ENCODE measurements around the gene ZFAND3. TPM values are rescaled to one million over a fixed set of nuclear protein-coding genes. Genes with fewer than 3 reads are reported as not detected.

ZFAND3 gene
- polyA plus RNA-seq, 1 of the 3 experiments (the other 2 are of a cell fraction): 16.7 TPM

- ChIA-PET CTCF (interaction anchor here (1.7 to 2.2 kb wide), 2 partner anchors 9 to 18 kb away, joined by 5 to 7 read pairs; no protein-coding TSS in a partner anchor), POLR2A (interaction anchor here (1.9 kb wide), 1 partner anchor 10 kb away, joined by 12 read pairs; the partner anchor contains the start of gene ZFAND3)
- no peak for DNase-seq
- Histone ChIP-seq H3K4me2 (no peak overlapping the region), H3K9me2 (no peaks in the 10 kb centered on the region), H2AFZ (ENCODE audit: low read depth) (no peak overlapping the region), H3K9ac (no peak overlapping the region), H3K27me3 (ENCODE audit: insufficient read depth) (no peaks in the 10 kb centered on the region), H4K20me1 (ENCODE audit: insufficient read depth) (no peaks in the 10 kb centered on the region), H3K9me3 (no peaks in the 10 kb centered on the region), H3K4me3 (ENCODE audit: low read depth in 2 of 2, low read length in 1 of 2) (no peak overlapping the region), H3F3A (replicated peaks; ENCODE audit: insufficient read depth) (no peaks in the 10 kb centered on the region), H3K4me1 (ENCODE audit: control insufficient read depth in 1 of 2, insufficient read depth in 2 of 2, low read depth in 1 of 2, low read length in 1 of 2) (peaks cover 0 to 14% of the 10 kb centered on the region in 2 experiments; a peak in 1 of 4 replicates), H3K36me3 (replicated peaks in 1 of 2; ENCODE audit: control insufficient read depth in 1 of 2, insufficient read depth in 2 of 2, low read length in 1 of 2) (no peaks in the 10 kb centered on the region), H3K79me2 (ENCODE audit: insufficient read depth) (no peaks in the 10 kb centered on the region), H3K27ac (ENCODE audit: low read depth in 2 of 2, low read length in 1 of 2) (no peak overlapping the region)
- 94% methylated on average over 2 of the region's 3 CpGs for WGBS (ENCODE audit: low lambda C conversion rate)
- TF ChIP-seq GABPA (IDR thresholded peaks at IDR 0.05; ENCODE audit: low read depth) (no peak), POLR2AphosphoS5 (IDR thresholded peaks at IDR 0.05; ENCODE audit: low read depth, low read length) (no peak), NFIC (IDR thresholded peaks at IDR 0.05; ENCODE audit: borderline replicate concordance) (no peak), RCOR1 (IDR thresholded peaks at IDR 0.05; ENCODE audit: low read length) (no peak), JUND (IDR thresholded peaks at IDR 0.05) (no peak), FOSL2 (IDR thresholded peaks at IDR 0.05; ENCODE audit: borderline replicate concordance, low read depth) (no peak), EZH2phosphoT487 (IDR thresholded peaks at IDR 0.05; ENCODE audit: borderline replicate concordance, low read depth) (no peak), RXRA (IDR thresholded peaks at IDR 0.05; ENCODE audit: borderline replicate concordance, low read depth) (no peak), ELF1 (IDR thresholded peaks at IDR 0.05) (no peak), USF1 (IDR thresholded peaks at IDR 0.05; ENCODE audit: borderline replicate concordance, low read depth) (no peak), MXI1 (IDR thresholded peaks at IDR 0.05; ENCODE audit: low read depth, low read length) (no peak)
These were observed 10.4 kb upstream of the ZFAND3 start for GRCh38 chr6:37809197-37809543.

GRCh38 chr6:37812841-37813240 lies 6.7 kb upstream of the ZFAND3 start:
- ChIA-PET CTCF (no interaction called here), POLR2A (no interaction called here)
- Histone ChIP-seq H3K4me1 (ENCODE audit: control insufficient read depth in 1 of 2, insufficient read depth in 2 of 2, low read depth in 1 of 2, low read length in 1 of 2) (peaks cover 6 to 9% of the 10 kb centered on the region in 2 experiments; a peak in 2 of 4 replicates), H3K79me2 (ENCODE audit: insufficient read depth) (no peaks in the 10 kb centered on the region), H3K36me3 (replicated peaks in 1 of 2; ENCODE audit: control insufficient read depth in 1 of 2, insufficient read depth in 2 of 2, low read length in 1 of 2) (no peaks in the 10 kb centered on the region), H2AFZ (ENCODE audit: low read depth) (no peak overlapping the region), H4K20me1 (ENCODE audit: insufficient read depth) (no peaks in the 10 kb centered on the region), H3K27me3 (ENCODE audit: insufficient read depth) (no peaks in the 10 kb centered on the region), H3K27ac (ENCODE audit: low read depth in 2 of 2, low read length in 1 of 2) (no peak overlapping the region), H3K9me2 (no peaks in the 10 kb centered on the region), H3K4me3 (ENCODE audit: low read depth in 2 of 2, low read length in 1 of 2) (no peak overlapping the region), H3F3A (replicated peaks; ENCODE audit: insufficient read depth) (no peaks in the 10 kb centered on the region), H3K9me3 (no peaks in the 10 kb centered on the region), H3K9ac (no peak overlapping the region), H3K4me2 (no peak overlapping the region)
- WGBS (ENCODE audit: low lambda C conversion rate): 50% methylated on average over 1 of the region's 1 CpG
- no peak for DNase-seq
- TF ChIP-seq REST (IDR thresholded peaks at IDR 0.05; ENCODE audit: low read depth, low read length) (no peak), FOXJ3 (CRISPR knock-in tag; IDR thresholded peaks at IDR 0.05) (no peak)

Data from SK-N-SH (cell line).